Stimulated activated CD4-positive, alpha-beta T cell treated with anti-CD3 and anti-CD28 coated beads, Interleukin-1b, Interleukin-23, amount 100 ng/mL, for 24 hours (primary cell): Measurements from ENCODE around the gene ZNF652.
A peak's percentile ranks its signal among the peaks of the same experiment; 100 is the strongest.
"Not testable (repeated sequence)": the region's sequence is repeated elsewhere in the genome, so short reads cannot be mapped to it uniquely, and the experiment has no call there.

Experiments
- DNase-seq, 4 experiments: peaks; one replicate each; pipeline ENCODE4 v3.0.0-alpha.2; 2020; ENCODE audit warnings: low read depth in 4 of 4, low spot score in 1 of 4

Gene ZNF652

GRCh38 chr17:49387498-49388289 lies 25.6 kb upstream of the ZNF652 start:
- DNase-seq = no peak

- no peak for DNase-seq
Measured at GRCh38 chr17:49386373-49386772, 24.3 kb upstream of the ZNF652 start.

DNA sequence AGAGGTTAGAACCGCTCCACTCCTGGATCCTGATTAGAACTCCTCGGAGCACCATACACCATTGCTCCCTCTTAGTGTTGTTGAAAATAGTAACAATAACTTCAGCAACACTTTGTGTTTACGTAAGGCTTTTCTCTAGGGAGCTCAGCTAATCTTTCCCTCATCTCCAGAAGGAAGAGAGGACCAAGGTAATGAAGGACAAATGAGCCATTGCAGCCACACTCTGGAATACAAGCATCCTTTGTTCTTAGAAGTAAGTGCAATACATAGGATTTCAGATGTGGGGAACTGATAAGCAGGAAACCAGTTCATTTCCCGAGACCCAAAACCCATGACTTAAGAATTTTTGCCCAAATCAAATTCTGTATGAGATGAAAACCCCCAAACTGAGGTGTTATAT lies 22.9 kb upstream of the ZNF652 start:
- no peak for DNase-seq

- no peak for DNase-seq
Measured at GRCh38 chr17:49383060-49383459, 21.0 kb upstream of the ZNF652 start.

GRCh38 chr17:49382556-49382955 lies 20.5 kb upstream of the ZNF652 start:
- DNase-seq = no peak

DNA sequence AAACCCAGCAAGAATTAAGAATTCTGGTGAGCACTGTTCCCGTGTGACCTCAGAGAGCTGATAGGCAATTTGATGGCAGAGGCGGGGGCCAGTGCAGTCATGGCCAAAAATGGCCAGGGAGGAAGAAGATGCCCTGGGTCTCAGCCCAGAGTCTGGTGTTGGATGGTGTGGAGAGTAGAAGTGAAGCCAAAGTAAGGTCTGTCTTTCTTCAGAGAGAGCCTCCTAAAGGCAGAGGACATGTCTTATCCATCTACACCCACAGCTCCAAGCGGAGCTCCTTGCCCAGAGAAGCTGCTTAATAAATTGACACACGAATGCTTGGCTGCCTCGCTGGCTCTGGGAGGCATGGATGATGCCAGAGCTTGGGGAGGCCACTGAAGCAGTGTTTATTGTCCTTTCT lies 19.7 kb upstream of the ZNF652 start:
- DNase-seq = no peak

- no peak for DNase-seq
Measured at GRCh38 chr17:49381033-49381432, 19.0 kb upstream of the ZNF652 start.

GRCh38 chr17:49379926-49380325 lies 17.9 kb upstream of the ZNF652 start:
- no peak for DNase-seq

GRCh38 chr17:49378311-49378710 lies 16.3 kb upstream of the ZNF652 start:
- no peak for DNase-seq

DNA sequence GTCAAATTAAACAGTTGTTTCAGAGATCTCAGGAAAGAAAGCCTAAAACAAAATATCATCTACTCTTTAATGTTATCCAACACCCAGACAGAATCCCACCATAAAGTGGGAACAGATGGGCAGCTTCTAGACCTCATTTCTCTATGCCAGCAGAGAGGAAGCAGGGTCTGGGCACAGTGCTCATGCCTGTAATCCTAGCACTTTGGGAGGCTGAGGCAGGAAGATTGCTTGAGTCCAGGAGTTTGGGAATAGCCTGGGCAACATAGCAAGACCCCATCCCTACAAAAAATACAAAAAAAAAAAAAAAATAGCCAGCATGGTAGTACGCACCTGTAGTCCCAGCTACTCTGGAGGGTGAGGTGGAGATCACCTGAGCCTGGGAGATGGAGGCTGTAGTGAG lies 13.5 kb upstream of the ZNF652 start:
- DNase-seq = no peak

DNA sequence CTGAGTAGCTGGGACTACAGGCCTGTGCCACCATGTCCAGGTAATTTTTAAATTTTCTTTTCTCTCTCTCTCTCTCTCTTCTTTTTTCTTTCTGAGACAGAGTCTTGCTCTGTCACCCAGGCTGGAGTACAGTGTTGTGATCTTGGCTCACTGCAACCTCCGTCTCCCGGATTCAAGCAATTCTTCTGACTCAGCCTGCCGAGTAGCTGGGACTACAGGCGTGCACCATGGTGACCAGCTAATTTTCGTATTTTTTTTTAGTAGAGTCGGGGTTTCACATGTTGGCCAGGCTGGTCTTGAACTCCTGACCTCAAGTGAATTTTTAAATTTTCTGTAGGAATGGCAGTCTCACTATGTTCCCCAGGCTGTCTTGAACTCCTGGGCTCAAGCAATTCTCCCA lies 11.1 kb upstream of the ZNF652 start:
- DNase-seq = no peak

GRCh38 chr17:49372425-49372824 lies 10.4 kb upstream of the ZNF652 start:
- DNase-seq = no peak

GRCh38 chr17:49370971-49371834 lies 9.2 kb upstream of the ZNF652 start:
- no peak for DNase-seq

- DNase-seq = no peak
Measured at GRCh38 chr17:49369760-49370159, 7.7 kb upstream of the ZNF652 start.

DNA sequence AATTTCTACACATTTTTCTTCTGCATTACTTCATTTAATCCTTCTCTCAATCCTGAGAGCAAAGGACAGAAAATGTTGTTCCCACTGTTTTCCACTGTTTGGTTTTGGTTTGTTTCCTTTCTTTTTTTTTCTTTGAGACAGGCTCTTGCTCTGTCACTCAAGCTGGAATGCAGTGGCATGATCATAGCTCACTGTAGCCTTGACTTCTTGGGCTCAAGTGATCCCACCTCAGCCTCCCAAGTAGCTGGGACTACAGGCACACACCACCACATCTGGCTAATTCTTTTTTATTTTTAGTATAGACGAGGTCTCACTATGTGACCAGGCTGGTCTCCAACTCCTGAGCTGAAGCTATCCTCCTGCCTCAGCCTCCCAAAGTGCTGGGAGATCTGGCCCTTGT lies 7.0 kb upstream of the ZNF652 start:
- no peak for DNase-seq

DNA sequence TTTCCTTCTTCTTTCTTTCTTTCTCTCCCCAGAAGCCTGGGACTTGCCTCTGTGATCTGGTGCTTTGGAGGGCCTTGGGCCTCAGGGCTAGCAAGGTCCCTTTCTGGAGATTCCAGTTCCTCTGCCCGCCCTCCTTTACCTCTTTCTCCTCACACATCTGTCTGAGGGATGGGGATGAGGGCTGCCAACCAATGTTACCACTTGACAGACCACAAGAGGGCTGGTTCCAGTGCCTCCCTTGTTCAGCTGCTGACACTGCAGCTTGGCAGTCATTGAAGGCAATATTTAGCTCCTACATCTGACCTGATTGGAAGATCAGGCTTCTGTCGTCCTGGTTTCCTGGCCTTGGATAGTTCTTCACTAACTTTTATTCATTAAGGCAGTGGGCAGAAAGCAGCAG lies 3.6 kb upstream of the ZNF652 start:
- no peak for DNase-seq

GRCh38 chr17:49365126-49365525 lies 3.1 kb upstream of the ZNF652 start:
- not testable (repeated sequence) for DNase-seq

GRCh38 chr17:49364119-49364518 lies 2.1 kb upstream of the ZNF652 start:
- no peak for DNase-seq

DNA sequence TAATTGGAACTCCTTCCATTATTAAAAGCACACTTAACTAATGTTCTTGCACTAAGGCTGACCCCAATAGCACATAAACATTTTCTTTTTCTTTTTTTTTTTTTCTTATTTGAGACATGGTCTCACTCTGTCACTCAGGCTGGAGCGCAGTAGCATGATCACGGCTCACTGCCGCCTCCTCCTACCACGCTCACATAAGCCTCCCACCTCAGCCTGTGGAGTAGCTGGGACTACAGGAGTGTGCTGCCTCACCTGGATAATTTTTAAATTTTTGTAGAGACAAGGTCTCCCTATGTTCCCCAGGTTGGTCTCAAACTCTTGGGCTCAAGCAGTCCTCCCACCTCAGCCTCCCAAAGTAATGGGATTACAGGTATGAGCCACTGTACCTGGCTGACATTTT lies 1.2 kb upstream of the ZNF652 start:
- DNase-seq = no peak

DNA sequence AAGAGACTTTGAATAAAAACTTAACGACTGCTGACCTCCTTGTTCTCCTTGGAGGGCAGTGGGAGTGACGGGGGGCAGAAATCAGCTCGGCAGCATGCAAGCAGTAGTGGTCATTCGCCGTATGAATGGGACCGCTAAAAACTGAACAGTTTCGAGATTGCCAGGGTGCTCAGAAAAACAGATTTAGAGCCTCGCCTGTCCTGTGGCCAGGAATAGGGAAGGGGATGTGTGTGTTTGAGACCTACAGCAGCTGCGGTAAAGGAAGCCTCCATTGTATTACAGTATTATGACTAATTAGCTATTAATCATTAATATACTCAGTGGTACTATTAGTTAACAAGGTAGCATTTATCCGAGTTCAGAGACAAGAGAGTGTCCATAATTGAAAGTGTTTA lies 670 bp upstream of the ZNF652 start:
- no peak for DNase-seq

- DNase-seq = peak; percentile 30 to 45 (median 37)
Measured at GRCh38 chr17:49361129-49361901, 735 bp downstream of the ZNF652 start.

GRCh38 chr17:49360796-49361128 lies 1.3 kb downstream of the ZNF652 start:
- DNase-seq = peak in 2 of 4 experiments; percentile 18 to 28
